Measurements from ENCODE around the gene SNPH.

The SNPH gene

GRCh38 chr20:1280195-1281102, 14.4 kb downstream of the SNPH start:
- peak in 1 of 2 donors; percentile 18 for DNase-seq (ENCODE audit: low read depth in 2 of 2)
- TF ChIP-seq, protein P1, sequence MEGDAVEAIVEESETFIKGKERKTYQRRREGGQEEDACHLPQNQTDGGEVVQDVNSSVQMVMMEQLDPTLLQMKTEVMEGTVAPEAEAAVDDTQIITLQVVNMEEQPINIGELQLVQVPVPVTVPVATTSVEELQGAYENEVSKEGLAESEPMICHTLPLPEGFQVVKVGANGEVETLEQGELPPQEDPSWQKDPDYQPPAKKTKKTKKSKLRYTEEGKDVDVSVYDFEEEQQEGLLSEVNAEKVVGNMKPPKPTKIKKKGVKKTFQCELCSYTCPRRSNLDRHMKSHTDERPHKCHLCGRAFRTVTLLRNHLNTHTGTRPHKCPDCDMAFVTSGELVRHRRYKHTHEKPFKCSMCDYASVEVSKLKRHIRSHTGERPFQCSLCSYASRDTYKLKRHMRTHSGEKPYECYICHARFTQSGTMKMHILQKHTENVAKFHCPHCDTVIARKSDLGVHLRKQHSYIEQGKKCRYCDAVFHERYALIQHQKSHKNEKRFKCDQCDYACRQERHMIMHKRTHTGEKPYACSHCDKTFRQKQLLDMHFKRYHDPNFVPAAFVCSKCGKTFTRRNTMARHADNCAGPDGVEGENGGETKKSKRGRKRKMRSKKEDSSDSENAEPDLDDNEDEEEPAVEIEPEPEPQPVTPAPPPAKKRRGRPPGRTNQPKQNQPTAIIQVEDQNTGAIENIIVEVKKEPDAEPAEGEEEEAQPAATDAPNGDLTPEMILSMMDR (IDR thresholded peaks at IDR 0.05; ENCODE audit: low read depth, low read length), result no peak
- no peak overlapping the region for H3K4me3 ChIP-seq (replicated peaks in 1 of 2; ENCODE audit: low read depth in 2 of 2, low read length in 2 of 2)

- no peak overlapping the region for H3K4me3 ChIP-seq (replicated peaks in 1 of 2; ENCODE audit: low read depth in 2 of 2, low read length in 2 of 2)
- no peak for DNase-seq (ENCODE audit: low read depth in 2 of 2)
- TF ChIP-seq, protein P1 (IDR thresholded peaks at IDR 0.05; ENCODE audit: low read depth, low read length), result no peak
Measured at GRCh38 chr20:1281279-1282057, 15.4 kb downstream of the SNPH start.

DNA sequence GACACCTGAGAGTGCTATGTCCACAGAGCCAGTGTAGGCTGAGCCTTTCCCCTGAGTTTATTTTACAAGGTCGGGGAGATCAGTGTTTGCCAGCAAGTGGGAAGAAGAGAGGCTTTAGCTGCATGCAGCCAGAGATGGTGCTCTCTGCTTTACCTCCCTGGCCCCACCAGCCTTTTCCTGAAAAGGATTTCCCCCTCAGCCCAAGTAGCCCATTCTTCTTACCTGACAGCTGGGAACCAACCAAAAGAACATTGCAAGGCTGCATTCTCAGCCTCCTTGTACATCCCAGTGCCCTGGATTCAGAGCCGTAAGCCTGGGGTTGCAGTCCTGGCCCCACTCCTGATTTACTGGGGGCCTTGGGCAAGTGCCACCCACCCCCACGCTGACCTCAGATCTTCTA, 16.9 kb downstream of the SNPH start:
- TF ChIP-seq, protein P1 (IDR thresholded peaks at IDR 0.05; ENCODE audit: low read depth, low read length), result no peak
- no peak for DNase-seq (ENCODE audit: low read depth in 2 of 2)
- no peak overlapping the region for H3K4me3 ChIP-seq (replicated peaks in 1 of 2; ENCODE audit: low read depth in 2 of 2, low read length in 2 of 2)

GRCh38 chr20:1283522-1284510, 17.7 kb downstream of the SNPH start:
- no peak overlapping the region for H3K4me3 ChIP-seq (replicated peaks in 1 of 2; ENCODE audit: low read depth in 2 of 2, low read length in 2 of 2)
- DNase-seq (ENCODE audit: low read depth in 2 of 2), result no peak
- TF ChIP-seq, protein P1 (IDR thresholded peaks at IDR 0.05; ENCODE audit: low read depth, low read length), result no peak

- H3K4me3 ChIP-seq (replicated peaks in 1 of 2; ENCODE audit: low read depth in 2 of 2, low read length in 2 of 2), result no peak overlapping the region
Measured at GRCh38 chr20:1286267-1287024, 20.4 kb downstream of the SNPH start.

More at GRCh38 chr20:1286267-1287024, 20.4 kb downstream of the SNPH start:
- TF ChIP-seq, protein P1 (IDR thresholded peaks at IDR 0.05; ENCODE audit: low read depth, low read length), result no peak
- DNase-seq (ENCODE audit: low read depth in 2 of 2), result no peak

Data from cardiac fibroblast (primary cell).